ENCODE data around the gene ITPA. TPM values are rescaled to one million over a fixed set of nuclear protein-coding genes. Genes with fewer than 3 reads are reported as not detected.
"Not testable (repeated sequence)": the region's sequence is repeated elsewhere in the genome, so short reads cannot be mapped to it uniquely, and the experiment has no call there.

ITPA gene
- total and polyA plus RNA-seq, 11 donors: 15.3 to 48.3 (median 22.2) TPM

DNA sequence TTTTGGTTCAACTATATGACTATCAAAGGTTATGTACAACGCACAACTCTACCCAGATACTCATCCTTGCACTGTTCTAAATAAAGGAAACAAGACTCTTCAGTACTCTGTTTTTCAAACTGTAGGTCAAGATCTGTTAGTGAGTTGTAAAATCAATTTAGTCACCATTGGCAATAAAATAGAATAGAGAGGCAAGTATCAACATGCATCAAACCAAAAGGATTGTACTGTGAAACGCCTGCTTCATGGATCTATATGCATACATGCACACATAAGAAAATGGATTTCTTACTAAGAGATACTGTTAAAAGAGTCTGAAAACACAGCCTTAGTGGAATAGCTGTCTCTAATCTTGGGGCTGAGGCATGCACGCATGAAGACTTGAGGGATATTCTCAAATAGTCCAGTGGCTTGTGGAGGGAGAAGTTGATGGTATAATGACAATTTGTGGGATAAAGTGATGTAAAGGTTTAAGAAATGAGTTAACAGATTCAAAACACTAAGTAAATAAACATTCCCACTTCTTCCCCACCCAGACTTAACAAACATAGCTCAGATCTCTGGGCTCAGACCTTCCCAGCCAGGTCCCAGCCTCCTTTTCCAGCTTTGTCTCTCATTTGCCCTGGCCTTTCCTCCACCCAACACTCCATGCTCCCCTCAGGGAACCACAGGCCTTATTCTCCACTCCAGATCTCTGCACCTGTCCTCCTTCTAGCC is 25.2 kb upstream of the ITPA start:
- ATAC-seq (no peak), DNase-seq (no peak)
- H3K36me3 ChIP-seq: peaks cover 0 to 3% (median under 1%) of the 10 kb centered on the region in 9 donors
- H3K9me3 ChIP-seq: no peaks in the 10 kb centered on the region
- H3K4me1 ChIP-seq: no peaks in the 10 kb centered on the region
- no peaks in the 10 kb centered on the region for H3K27me3 ChIP-seq
- no peak overlapping the region for H3K4me3 ChIP-seq
- WGBS, 4 donors: 88 to 96% (median 96%) methylated on average over 3 of the region's 3 CpGs
- intact Hi-C loops (cut with DNase I): no loop called here
- H3K27ac ChIP-seq: no peak overlapping the region
- no peak for TF ChIP-seq POLR2A (IDR thresholded peaks at IDR 0.05)
- TF ChIP-seq, protein P1, sequence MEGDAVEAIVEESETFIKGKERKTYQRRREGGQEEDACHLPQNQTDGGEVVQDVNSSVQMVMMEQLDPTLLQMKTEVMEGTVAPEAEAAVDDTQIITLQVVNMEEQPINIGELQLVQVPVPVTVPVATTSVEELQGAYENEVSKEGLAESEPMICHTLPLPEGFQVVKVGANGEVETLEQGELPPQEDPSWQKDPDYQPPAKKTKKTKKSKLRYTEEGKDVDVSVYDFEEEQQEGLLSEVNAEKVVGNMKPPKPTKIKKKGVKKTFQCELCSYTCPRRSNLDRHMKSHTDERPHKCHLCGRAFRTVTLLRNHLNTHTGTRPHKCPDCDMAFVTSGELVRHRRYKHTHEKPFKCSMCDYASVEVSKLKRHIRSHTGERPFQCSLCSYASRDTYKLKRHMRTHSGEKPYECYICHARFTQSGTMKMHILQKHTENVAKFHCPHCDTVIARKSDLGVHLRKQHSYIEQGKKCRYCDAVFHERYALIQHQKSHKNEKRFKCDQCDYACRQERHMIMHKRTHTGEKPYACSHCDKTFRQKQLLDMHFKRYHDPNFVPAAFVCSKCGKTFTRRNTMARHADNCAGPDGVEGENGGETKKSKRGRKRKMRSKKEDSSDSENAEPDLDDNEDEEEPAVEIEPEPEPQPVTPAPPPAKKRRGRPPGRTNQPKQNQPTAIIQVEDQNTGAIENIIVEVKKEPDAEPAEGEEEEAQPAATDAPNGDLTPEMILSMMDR (IDR thresholded peaks at IDR 0.05): no peak

DNA sequence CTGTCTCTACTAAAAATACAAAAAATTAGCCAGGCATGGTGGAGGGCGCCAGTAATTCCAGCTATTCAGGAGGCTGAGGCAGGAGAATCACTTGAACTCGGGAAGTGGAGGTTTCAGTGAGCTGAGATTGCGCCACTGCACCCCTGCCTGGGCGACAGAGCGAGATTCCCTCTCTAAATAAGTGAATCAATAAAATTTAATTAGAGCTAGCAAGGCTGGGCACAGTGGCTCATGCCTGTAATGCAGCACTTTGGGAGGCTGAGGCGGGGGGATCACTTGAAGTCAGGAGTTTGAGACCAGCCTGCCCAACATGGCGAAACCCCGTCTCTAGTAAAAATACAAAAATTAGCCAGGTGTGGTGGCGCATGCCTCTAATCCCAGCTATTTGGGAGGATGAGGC is 21.4 kb upstream of the ITPA start:
- WGBS, 4 donors: 93 to 97% (median 96%) methylated on average over 9 of the region's 9 CpGs
- H3K9me3 ChIP-seq; ATAC-seq; H3K4me1 ChIP-seq; H3K27me3 ChIP-seq; intact Hi-C loops (cut with DNase I); H3K27ac ChIP-seq; H3K4me3 ChIP-seq: not testable (repeated sequence)
- peaks cover 0 to 39% (median 33%) of the 10 kb centered on the region in 9 donors for H3K36me3 ChIP-seq
- DNase-seq: peak in 1 of 5 donors; percentile 1

DNA sequence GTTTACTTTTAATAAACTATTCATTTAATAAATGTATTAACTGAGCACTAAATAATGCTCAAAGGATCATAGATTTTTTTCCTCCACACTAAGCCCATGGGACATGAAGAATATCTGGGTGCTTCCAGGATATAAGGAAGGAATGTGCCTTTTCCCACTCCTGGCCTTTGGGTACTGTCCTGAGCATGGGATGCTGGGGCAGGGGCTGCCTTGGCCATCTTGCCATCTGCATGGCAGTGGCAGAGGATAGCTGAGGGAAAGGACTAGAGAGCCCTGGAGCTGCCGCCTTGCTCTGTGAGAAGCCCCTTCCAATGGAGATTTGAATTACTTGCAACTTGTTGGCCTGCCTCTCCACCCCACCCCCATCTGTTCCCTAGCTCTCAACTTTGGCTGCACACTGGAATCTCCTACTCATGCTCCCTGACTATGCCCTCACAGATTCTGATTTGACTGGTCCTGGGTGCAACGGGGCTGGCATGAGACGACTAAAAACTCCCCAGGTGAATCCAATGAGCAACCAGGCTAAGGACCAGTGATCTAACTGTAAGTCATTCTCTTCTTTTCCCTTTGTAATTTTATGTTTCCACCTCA is 20.4 kb upstream of the ITPA start:
- H3K36me3 ChIP-seq: peaks cover 0 to 50% (median 44%) of the 10 kb centered on the region in 9 donors
- H3K4me3 ChIP-seq: no peak overlapping the region
- ATAC-seq (peak in 2 of 4 donors; percentile 39 to 64), DNase-seq (peak in 1 of 5 donors; percentile 16)
- no peaks in the 10 kb centered on the region for H3K4me1 ChIP-seq
- no peaks in the 10 kb centered on the region for H3K9me3 ChIP-seq
- WGBS, 4 donors: 60 to 85% (median 79%) methylated on average over 3 of the region's 3 CpGs
- no peaks in the 10 kb centered on the region for H3K27me3 ChIP-seq
- intact Hi-C loops (cut with DNase I): no loop called here
- no peak for TF ChIP-seq POLR2A (IDR thresholded peaks at IDR 0.05)
- TF ChIP-seq, protein P1 (IDR thresholded peaks at IDR 0.05): no peak
- no peak overlapping the region for H3K27ac ChIP-seq

GRCh38 chr20:3189561-3190131 is 19.7 kb upstream of the ITPA start:
- intact Hi-C loops (cut with DNase I): no loop called here
- ATAC-seq: no peak
- Histone ChIP-seq H3K4me3 (no peak overlapping the region), H3K36me3 (peaks cover 3 to 57% (median 51%) of the 10 kb centered on the region in 9 donors), H3K27ac (no peak overlapping the region), H3K4me1 (no peaks in the 10 kb centered on the region), H3K9me3 (no peaks in the 10 kb centered on the region), H3K27me3 (no peaks in the 10 kb centered on the region)
- no peak for TF ChIP-seq POLR2A (IDR thresholded peaks at IDR 0.05)
- TF ChIP-seq, protein P1 (IDR thresholded peaks at IDR 0.05): no peak
- 79 to 87% (median 80%) methylated on average over 3 to 4 of the region's 4 CpGs for WGBS, 4 donors
- DNase-seq: no peak

Measured in heart left ventricle (tissue), 16 donors.